HG03432 (cell line): Measurements from ENCODE around the gene PSME4.
"Not testable (repeated sequence)": the region's sequence is repeated elsewhere in the genome, so short reads cannot be mapped to it uniquely, and the experiment has no call there.

Experiments
- ATAC-seq: cut with Tn5 transposase; IDR thresholded peaks from one replicate; pipeline ENCODE4 v1.9.1; 2021; ENCODE audit warnings: mild to moderate bottlenecking, moderate library complexity; ENCODE audit not compliant: unreplicated experiment

The PSME4 gene

DNA sequence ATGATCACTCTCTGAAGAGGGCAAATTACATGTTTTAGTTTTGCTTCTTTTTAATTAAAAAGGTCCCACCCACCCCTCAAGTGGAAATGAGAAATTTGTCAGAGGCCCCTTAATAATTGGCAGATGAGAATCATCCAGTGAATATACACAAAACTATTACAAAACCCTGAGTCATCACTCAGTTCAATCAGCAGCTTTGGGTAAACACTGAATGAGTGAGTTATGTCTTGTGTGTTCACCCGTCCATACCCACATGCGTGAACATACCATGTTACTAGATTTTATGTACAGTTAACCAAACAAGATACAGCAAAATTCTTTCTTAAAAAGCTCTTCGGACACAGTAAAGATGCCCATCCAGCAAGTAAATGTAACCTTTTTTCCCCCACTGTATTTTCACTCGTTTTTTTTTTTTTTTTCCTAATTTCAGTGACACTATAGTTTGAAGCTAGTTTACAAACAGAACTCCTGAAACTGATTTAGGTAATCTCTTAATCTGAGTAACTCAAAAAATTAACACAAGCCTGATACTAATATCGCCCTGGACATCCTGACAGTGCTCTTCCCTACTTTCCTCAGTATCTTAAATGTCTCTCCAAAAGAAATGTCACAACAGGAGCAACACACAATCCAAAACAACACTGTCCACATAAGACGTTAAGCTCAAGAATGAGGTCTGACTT, 1.4 kb downstream of the PSME4 start:
- ATAC-seq: no peak

- ATAC-seq: no peak
These were observed 5.7 kb downstream of the PSME4 start for GRCh38 chr2:53964987-53965687.

GRCh38 chr2:53964257-53964952, 6.4 kb downstream of the PSME4 start:
- no peak for ATAC-seq

- not testable (repeated sequence) for ATAC-seq
These were observed 9.1 kb downstream of the PSME4 start for GRCh38 chr2:53961478-53962216.

DNA sequence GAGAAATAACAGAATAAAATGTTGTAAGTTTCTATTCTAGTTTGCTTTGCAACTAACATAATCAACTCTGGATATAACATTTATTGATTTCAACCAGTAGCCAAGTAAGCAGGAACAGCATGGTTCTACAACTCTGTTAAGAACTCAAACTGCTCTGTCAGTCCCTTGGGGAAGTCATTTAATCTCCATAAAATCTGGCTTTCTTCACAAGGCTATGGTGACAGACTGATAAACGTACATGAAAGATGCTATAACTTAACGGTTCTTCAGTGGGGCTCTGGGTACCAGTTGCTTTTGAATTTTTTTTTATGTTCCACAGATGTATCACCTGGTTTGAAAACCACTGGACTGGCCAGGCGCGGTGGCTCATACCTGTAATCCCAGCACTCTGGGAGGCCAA, 10.3 kb downstream of the PSME4 start:
- no peak for ATAC-seq

DNA sequence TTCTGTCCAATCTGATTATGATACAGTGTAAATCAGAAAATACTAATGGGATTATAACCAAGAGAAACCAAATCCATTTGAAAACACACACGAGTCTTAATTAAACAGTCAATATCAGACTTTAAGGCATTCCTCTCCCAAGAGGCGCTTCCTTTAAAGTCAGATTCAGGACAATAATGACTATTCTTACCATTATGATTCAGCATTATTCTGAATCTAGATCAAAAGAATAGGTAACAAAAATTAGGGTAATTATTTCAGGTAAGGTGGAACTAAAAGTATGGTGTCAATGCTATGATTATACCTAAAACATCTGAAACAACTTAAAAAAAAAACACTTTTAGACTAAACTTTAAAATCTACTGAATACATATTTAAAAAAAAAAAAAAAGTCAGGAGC, 12.3 kb downstream of the PSME4 start:
- no peak for ATAC-seq

DNA sequence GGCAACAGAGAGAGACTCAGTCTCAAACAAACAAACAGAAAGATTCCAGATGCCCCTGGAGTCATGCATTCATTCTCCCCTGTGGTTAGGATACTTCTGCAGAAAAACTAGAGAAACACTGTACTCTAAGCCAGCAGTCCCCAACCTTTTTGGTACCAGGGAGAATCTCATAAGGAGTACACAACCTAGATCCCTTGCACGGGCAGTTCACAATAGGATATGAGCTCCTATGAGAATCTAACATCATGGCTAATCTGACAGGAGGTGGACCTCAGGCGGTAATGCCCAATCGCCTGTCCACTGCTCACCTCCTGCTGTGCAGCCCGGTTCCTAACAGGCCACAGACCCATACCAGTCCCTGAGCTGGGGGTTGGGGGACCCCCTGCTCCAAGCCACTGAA, 18.3 kb downstream of the PSME4 start:
- no peak for ATAC-seq

DNA sequence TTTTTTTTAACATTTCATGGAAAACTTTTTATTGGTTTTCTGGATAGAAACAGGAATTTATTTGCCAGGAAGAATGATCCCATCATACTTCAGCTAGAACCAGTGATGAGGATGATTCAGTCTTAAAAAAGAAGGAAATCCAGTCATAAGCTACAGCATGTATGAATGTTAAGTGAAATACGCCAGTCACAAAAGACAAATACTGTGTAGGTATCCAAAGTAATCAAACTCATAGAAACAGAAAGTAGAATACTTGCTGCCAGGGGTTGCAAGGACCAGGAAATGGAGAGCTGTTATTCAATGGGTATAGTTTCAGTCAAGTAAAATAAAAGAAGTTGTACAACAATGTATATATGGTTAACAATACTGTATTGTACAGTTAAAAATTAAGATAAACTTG, 21.3 kb downstream of the PSME4 start:
- ATAC-seq: no peak

DNA sequence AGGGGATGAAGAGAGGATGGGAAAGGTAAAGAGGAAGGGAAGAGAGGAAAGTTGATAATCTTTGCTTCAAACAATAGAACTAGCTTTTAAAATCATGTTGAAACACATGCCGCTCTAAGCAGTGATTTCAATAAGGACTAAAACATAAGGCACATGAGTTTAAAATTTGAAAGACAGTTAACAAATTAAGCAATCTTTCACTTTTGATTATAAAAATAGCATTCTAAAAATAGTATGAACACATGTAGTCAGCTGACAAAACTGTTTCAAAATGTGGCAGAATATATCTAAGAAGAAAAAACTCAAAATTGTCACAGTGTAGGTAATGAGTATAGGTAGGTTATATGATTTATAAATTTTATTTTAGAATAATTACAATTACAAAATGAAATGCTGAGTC, 25.3 kb downstream of the PSME4 start:
- no peak for ATAC-seq

GRCh38 chr2:53944542-53944941, 26.3 kb downstream of the PSME4 start:
- ATAC-seq: no peak

- ATAC-seq: no peak
These were observed 28.5 kb downstream of the PSME4 start for GRCh38 chr2:53942280-53942679.

GRCh38 chr2:53941749-53942148, 29.0 kb downstream of the PSME4 start:
- ATAC-seq: peak; percentile 77

DNA sequence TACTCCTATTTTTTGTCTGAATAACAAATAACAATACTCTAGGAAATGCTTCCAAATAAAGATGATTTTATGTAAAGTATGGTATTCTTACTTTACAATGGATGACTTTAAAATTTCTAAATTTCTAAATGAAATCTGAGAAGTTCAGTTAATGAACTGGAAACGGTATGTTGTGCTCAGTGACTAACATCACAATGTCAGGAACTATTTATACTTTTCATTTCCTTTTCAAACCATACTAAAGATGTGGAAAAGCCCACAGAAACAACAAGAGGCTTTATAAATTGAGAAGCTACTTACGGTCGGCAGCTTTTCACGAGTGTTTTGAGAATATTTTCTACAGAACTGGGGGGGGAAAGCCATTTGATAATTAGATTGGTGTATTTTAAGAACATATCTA, 31.1 kb downstream of the PSME4 start:
- no peak for ATAC-seq

- ATAC-seq: no peak
These were observed 31.9 kb downstream of the PSME4 start for GRCh38 chr2:53938904-53939303.

DNA sequence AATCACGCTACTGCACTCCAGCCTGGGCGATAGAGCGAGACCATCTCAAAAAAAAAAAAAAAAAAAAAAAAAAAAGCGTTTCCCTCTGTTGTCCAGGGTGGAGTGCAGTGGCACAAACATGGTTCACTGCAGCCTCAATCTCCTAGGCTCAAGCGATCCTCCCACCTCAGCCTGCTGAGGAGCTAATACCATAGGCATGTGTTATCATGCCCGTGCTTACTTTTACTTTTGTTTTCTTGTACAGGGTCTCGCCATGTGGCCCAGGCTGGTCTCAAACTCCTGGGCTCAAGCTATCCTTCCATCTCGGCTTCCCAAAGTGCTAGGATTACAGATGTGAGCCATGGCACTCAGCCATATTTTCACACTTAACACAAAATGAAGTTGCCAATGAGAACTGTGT, 37.5 kb downstream of the PSME4 start:
- ATAC-seq: no peak

- not testable (repeated sequence) for ATAC-seq
These were observed 44.5 kb downstream of the PSME4 start for GRCh38 chr2:53926321-53926720.

- peak; percentile 91 for ATAC-seq
These were observed 57.1 kb downstream of the PSME4 start for GRCh38 chr2:53913721-53914120.

DNA sequence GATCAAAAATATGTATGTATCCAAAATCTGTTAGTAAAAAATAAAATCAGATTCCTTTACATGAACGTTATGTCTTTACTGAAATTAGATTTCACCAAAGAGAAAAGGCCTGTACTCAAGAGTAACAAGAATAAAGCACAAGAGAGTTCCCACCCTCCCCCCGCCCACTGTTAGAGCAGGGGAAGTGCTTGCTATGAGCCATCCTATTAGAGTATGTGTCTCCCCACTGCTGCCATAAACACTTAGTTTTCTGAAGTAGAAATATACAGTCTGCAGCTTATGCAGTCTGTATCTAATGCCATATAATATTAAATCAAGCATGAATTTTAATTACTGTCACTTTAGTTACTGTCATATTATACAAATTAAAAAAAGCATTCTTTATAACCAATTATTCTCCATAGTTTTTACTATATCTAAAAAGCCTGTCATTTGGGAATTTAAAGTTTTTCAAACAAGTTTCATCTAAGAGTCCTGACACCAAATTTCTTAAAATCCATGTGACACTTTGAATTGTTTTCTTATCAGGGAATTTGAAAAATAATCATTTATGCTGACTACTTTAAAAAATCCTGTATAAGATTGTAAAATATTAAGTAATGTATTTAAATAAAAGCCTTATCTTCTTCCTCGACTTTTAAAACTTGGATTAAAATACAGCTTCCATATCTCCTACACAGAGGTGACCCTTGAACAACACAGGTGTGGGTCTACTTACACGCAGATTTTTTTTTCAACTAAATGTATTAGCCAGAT, 59.2 kb downstream of the PSME4 start:
- no peak for ATAC-seq

GRCh38 chr2:53907582-53907981, 63.2 kb downstream of the PSME4 start:
- ATAC-seq: no peak

DNA sequence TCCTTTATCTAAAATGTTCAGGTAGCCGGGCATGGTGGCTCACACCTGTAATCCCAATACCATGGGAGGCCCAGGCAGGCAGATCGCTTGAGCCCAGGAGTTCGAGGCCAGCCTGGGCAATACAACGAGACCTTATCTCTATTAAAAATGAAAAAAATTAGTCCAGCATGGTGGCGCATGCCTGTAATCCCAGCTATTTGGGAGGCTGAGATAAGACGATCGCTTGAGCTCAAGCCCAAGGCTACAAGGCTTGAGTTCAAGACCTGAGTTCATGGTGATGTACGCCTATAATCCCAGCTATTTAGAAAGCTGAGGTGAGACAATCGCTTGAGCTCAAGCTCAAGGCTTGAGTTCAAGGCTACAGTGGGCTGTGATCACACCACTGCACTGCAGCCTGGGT, 65.4 kb downstream of the PSME4 start:
- no peak for ATAC-seq

- no peak for ATAC-seq
These were observed 67.8 kb downstream of the PSME4 start for GRCh38 chr2:53903011-53903410.
